Measurements from ENCODE around the gene SLC25A34. TPM values are rescaled to one million over a fixed set of nuclear protein-coding genes. Genes with fewer than 3 reads are reported as not detected.

The SLC25A34 gene
- total RNA-seq, 1 donor from 2014 or later, result 1.8 TPM

DNA sequence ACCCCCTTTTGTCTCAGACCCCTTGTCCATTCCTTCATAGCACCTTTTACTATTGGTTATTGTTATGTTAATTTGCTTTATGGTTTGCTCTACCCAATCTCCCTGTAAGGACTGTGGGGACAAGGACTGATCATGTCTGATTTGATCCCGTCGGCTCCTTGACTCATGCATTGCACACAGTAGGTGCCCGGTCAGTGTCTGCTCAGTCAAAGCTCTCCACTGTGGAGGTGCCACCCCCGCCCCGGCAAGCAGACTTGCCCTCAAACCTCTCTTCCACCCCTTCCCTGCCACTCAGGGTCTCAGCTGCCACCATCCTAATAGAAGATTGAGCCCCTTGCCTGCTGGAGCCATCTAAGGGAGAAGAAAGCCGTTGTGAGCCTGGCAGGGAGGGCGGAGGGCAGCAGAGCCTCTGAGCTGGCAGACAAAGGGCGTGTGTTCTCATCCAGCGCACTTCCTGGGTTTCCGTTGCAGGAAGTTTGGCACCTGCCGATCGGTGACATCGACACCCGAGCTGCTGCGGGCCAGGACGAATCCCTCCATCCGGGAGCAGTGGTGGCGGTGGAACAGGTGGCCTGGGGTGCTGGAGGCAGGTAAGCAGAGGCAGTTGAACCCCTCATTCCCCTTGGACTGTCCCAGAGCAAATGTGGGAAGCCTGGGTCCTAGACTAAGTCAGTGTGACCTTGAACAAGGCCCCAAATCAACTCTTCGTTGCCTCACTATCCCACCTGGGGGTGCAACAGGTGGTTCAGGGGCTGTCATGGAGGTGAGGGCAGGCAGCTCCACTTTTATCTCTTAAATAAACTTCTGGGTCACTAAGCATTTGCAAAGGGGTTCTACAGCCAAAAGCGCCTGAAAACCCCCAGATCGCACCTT lies 20.3 kb downstream of the SLC25A34 start:
- Mint-ChIP-seq H3K4me1 (ENCODE audit: low read depth) (peaks cover 5% of the 10 kb centered on the region), H3K4me3 (no peak overlapping the region), H3K27ac (no peak overlapping the region), H3K36me3 (ENCODE audit: low read depth) (no peaks in the 10 kb centered on the region), H3K9me3 (no peaks in the 10 kb centered on the region), H3K27me3 (ENCODE audit: insufficient read depth) (peaks cover 47% of the 10 kb centered on the region)
- DNase-seq (ENCODE audit: low spot score), result no peak
- intact Hi-C loops (cut with micrococcal nuclease), result no loop called here

- intact Hi-C loops (cut with micrococcal nuclease), result no loop called here
- H3K4me1 Mint-ChIP-seq (ENCODE audit: low read depth), result peaks cover 5% of the 10 kb centered on the region
- no peak overlapping the region for H3K4me3 Mint-ChIP-seq
- H3K36me3 Mint-ChIP-seq (ENCODE audit: low read depth), result no peaks in the 10 kb centered on the region
- H3K27ac Mint-ChIP-seq, result no peak overlapping the region
- DNase-seq (ENCODE audit: low spot score), result no peak
- no peaks in the 10 kb centered on the region for H3K9me3 Mint-ChIP-seq
- peaks cover 46% of the 10 kb centered on the region for H3K27me3 Mint-ChIP-seq (ENCODE audit: insufficient read depth)
Observed at GRCh38 chr1:15757016-15757543, 21.0 kb downstream of the SLC25A34 start.

GRCh38 chr1:15757575-15758342 lies 21.7 kb downstream of the SLC25A34 start:
- H3K36me3 Mint-ChIP-seq (ENCODE audit: low read depth), result no peaks in the 10 kb centered on the region
- H3K4me3 Mint-ChIP-seq, result peak overlapping the region; percentile 40
- H3K4me1 Mint-ChIP-seq (ENCODE audit: low read depth), result peaks cover 5% of the 10 kb centered on the region
- no peak for DNase-seq (ENCODE audit: low spot score)
- H3K27me3 Mint-ChIP-seq (ENCODE audit: insufficient read depth), result peaks cover 47% of the 10 kb centered on the region
- no peak overlapping the region for H3K27ac Mint-ChIP-seq
- H3K9me3 Mint-ChIP-seq, result no peaks in the 10 kb centered on the region
- intact Hi-C loops (cut with micrococcal nuclease), result no loop called here

- Mint-ChIP-seq H3K36me3 (ENCODE audit: low read depth) (no peaks in the 10 kb centered on the region), H3K9me3 (no peaks in the 10 kb centered on the region), H3K4me1 (ENCODE audit: low read depth) (peaks cover 5% of the 10 kb centered on the region), H3K4me3 (peak within 1 kb of the TSS; percentile 40), H3K27me3 (ENCODE audit: insufficient read depth) (peaks cover 47% of the 10 kb centered on the region), H3K27ac (no peak within 1 kb of the TSS)
- DNase-seq (ENCODE audit: low spot score), result no peak
- intact Hi-C loops (cut with micrococcal nuclease), result no loop called here
Observed at GRCh38 chr1:15758343-15758931, 22.4 kb downstream of the SLC25A34 start, which contains the start of gene FBLIM1. TSS of gene FBLIM1 (plus strand) at chr1:15758795. CDS start at chr1:15764984, 6,189 bp downstream.

DNA sequence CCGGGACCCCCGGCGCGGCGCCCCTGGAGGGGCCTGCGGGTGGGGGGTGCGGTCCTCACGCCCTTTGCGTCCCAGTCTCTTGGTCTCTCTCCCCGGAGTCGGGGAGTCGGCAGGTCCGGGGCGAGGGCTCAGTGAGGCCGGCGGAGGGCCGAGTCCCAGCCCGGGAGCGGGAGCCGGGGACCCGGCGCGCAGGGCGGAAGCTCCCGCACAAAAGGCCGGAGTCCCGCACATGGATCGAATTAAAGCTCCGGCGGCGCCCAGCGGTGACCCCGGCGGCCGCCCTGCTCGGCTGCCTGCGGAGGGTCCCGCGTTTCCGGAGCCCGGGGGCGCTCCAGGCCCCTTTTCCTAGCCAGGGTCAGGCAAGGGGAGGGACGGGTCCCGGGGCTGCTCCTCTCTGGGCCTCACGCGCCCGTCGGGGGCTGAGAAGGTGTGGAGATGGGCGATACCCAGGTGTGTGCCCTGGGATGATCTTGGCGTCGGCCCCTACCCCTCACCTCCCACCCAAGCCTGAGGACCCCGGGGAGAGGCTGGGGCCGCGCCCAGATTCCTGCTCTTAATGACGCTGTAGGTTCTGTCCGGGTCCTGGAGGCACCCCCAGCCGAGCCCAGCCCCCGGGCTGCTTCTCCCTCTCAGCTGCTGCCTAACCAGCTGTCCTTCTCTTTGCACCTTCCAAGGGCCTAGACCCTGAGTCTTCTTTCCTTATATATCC lies 23.0 kb downstream of the SLC25A34 start:
- intact Hi-C loops (cut with micrococcal nuclease), result no loop called here
- no peak overlapping the region for H3K4me3 Mint-ChIP-seq
- peaks cover 5% of the 10 kb centered on the region for H3K4me1 Mint-ChIP-seq (ENCODE audit: low read depth)
- H3K27ac Mint-ChIP-seq, result no peak overlapping the region
- no peak for DNase-seq (ENCODE audit: low spot score)
- H3K9me3 Mint-ChIP-seq, result no peaks in the 10 kb centered on the region
- peaks cover 49% of the 10 kb centered on the region for H3K27me3 Mint-ChIP-seq (ENCODE audit: insufficient read depth)
- H3K36me3 Mint-ChIP-seq (ENCODE audit: low read depth), result no peaks in the 10 kb centered on the region

GRCh38 chr1:15760520-15761211 lies 24.6 kb downstream of the SLC25A34 start:
- Mint-ChIP-seq H3K36me3 (ENCODE audit: low read depth) (no peaks in the 10 kb centered on the region), H3K4me3 (no peak overlapping the region), H3K9me3 (no peaks in the 10 kb centered on the region), H3K27ac (no peak overlapping the region), H3K27me3 (ENCODE audit: insufficient read depth) (peaks cover 46% of the 10 kb centered on the region), H3K4me1 (ENCODE audit: low read depth) (peaks cover 5% of the 10 kb centered on the region)
- intact Hi-C loops (cut with micrococcal nuclease), result no loop called here
- no peak for DNase-seq (ENCODE audit: low spot score)

DNA sequence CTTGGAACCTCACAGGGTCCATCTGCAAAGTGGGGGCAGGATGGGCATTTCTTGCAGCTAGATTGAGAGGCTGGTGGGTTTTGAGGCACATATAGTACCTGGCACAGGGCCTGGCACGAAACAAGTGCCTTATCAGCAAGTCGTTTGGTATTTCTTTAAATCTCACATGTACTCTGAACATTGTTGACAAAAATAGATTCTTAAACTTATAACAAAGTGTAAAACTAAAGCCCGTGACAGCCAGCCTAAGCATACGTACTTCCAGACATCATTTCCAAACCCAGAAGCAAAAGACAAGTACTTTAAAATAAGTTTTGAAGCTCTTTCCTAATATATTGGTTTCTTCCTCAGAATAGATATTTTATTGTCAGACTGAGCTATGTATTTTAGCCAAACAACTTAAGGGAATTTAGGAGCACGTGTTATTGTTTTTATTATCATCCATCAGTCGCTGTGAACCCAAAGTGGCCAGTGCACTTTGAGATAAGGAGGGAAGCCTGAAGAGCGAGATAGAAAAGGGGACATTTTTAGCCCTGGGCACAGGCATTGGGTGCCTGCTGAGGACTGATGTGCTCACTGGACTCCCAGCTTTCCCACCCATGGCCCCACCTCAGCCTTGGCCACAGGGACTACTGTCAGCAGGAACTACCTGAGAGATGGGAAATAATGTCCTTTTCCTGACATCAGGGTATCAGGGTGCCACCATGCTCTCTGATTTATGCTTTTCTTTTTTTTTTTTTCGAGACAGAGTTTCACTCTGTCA lies 25.5 kb downstream of the SLC25A34 start:
- peaks cover 40% of the 10 kb centered on the region for H3K27me3 Mint-ChIP-seq (ENCODE audit: insufficient read depth)
- H3K4me1 Mint-ChIP-seq (ENCODE audit: low read depth), result no peaks in the 10 kb centered on the region
- intact Hi-C loops (cut with micrococcal nuclease), result no loop called here
- no peaks in the 10 kb centered on the region for H3K9me3 Mint-ChIP-seq
- H3K27ac Mint-ChIP-seq, result no peak overlapping the region
- H3K4me3 Mint-ChIP-seq, result no peak overlapping the region
- no peak for DNase-seq (ENCODE audit: low spot score)
- H3K36me3 Mint-ChIP-seq (ENCODE audit: low read depth), result no peaks in the 10 kb centered on the region

GRCh38 chr1:15762546-15762945 lies 26.5 kb downstream of the SLC25A34 start:
- Mint-ChIP-seq H3K9me3 (no peaks in the 10 kb centered on the region), H3K4me3 (no peak overlapping the region), H3K4me1 (ENCODE audit: low read depth) (no peaks in the 10 kb centered on the region), H3K27me3 (ENCODE audit: insufficient read depth) (peaks cover 32% of the 10 kb centered on the region), H3K36me3 (ENCODE audit: low read depth) (no peaks in the 10 kb centered on the region), H3K27ac (no peak overlapping the region)
- intact Hi-C loops (cut with micrococcal nuclease), result no loop called here
- DNase-seq (ENCODE audit: low spot score), result no peak

- H3K36me3 Mint-ChIP-seq (ENCODE audit: low read depth), result no peaks in the 10 kb centered on the region
- H3K9me3 Mint-ChIP-seq, result no peaks in the 10 kb centered on the region
- intact Hi-C loops (cut with micrococcal nuclease), result no loop called here
- H3K4me1 Mint-ChIP-seq (ENCODE audit: low read depth), result no peaks in the 10 kb centered on the region
- no peak for DNase-seq (ENCODE audit: low spot score)
- H3K27ac Mint-ChIP-seq, result no peak overlapping the region
- H3K4me3 Mint-ChIP-seq, result no peak overlapping the region
- peaks cover 27% of the 10 kb centered on the region for H3K27me3 Mint-ChIP-seq (ENCODE audit: insufficient read depth)
Observed at GRCh38 chr1:15764269-15764764, 28.3 kb downstream of the SLC25A34 start.

DNA sequence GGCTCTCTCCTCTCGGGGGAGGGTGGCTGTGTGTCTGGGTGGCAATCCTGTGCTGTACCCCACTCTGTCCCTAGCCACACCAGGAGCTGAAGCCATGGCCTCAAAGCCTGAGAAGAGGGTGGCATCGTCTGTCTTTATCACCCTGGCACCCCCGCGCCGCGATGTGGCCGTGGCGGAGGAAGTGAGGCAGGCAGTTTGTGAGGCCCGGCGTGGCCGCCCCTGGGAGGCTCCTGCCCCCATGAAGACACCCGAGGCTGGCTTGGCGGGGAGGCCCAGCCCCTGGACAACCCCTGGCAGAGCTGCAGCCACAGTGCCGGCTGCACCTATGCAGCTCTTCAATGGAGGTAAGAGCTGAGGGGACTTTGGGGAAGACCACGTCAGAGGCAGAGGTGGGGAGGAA lies 28.8 kb downstream of the SLC25A34 start:
- Mint-ChIP-seq H3K27me3 (ENCODE audit: insufficient read depth) (peaks cover 22% of the 10 kb centered on the region), H3K27ac (no peak overlapping the region), H3K9me3 (no peaks in the 10 kb centered on the region), H3K4me1 (ENCODE audit: low read depth) (no peaks in the 10 kb centered on the region), H3K4me3 (no peak overlapping the region), H3K36me3 (ENCODE audit: low read depth) (no peaks in the 10 kb centered on the region)
- intact Hi-C loops (cut with micrococcal nuclease), result no loop called here
- DNase-seq (ENCODE audit: low spot score), result no peak

- intact Hi-C loops (cut with micrococcal nuclease), result no loop called here
- Mint-ChIP-seq H3K27me3 (ENCODE audit: insufficient read depth) (peaks cover 15% of the 10 kb centered on the region), H3K27ac (no peak overlapping the region), H3K4me3 (no peak overlapping the region), H3K9me3 (no peaks in the 10 kb centered on the region), H3K4me1 (ENCODE audit: low read depth) (no peaks in the 10 kb centered on the region), H3K36me3 (ENCODE audit: low read depth) (no peaks in the 10 kb centered on the region)
- no peak for DNase-seq (ENCODE audit: low spot score)
Observed at GRCh38 chr1:15765495-15766194, 29.6 kb downstream of the SLC25A34 start.

Measured in activated T-helper 1 cell treated with anti-CD3 and anti-CD28 coated beads, Interleukin-12 subunit alpha, Interleukin-12 subunit beta, Interleukin-2, Interleukin-4 antibody, amounts not matched to agents 30 ng/mL and 10 ng/mL and 1 ng/mL, durations not matched to agents 14 hours and 24 hours and 36 hours (primary cell).